ENCODE measurements around the gene ATG4A. TPM values are rescaled to one million over a fixed set of nuclear protein-coding genes. Genes with fewer than 3 reads are reported as not detected.

Gene ATG4A
- total RNA-seq, 2 experiments from 2014 or later: 6.5 to 9.2 TPM

DNA sequence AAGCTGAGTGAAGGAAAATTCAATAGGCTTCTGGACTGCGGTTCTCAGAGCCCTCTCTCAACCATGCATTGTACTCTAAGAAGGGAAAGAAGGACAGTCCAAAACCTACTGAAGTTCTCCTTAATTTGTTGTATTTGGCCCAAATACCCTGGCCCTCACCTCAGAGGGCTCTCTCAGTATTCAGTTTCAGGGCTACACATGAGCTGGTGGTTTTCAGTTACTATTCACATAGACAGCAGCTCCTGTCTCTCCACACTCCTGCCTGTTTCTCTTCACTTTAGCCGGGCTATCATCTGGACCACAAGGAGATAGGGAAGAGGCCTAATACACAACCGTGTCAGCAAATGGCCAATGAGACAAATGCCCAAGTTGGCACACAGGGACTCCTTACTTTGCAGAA is 66.0 kb downstream of the ATG4A start:
- TF ChIP-seq, protein P1, sequence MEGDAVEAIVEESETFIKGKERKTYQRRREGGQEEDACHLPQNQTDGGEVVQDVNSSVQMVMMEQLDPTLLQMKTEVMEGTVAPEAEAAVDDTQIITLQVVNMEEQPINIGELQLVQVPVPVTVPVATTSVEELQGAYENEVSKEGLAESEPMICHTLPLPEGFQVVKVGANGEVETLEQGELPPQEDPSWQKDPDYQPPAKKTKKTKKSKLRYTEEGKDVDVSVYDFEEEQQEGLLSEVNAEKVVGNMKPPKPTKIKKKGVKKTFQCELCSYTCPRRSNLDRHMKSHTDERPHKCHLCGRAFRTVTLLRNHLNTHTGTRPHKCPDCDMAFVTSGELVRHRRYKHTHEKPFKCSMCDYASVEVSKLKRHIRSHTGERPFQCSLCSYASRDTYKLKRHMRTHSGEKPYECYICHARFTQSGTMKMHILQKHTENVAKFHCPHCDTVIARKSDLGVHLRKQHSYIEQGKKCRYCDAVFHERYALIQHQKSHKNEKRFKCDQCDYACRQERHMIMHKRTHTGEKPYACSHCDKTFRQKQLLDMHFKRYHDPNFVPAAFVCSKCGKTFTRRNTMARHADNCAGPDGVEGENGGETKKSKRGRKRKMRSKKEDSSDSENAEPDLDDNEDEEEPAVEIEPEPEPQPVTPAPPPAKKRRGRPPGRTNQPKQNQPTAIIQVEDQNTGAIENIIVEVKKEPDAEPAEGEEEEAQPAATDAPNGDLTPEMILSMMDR (IDR thresholded peaks at IDR 0.05): no peak
- no peak for ATAC-seq
- no peak overlapping the region for H3K27ac Mint-ChIP-seq

DNA sequence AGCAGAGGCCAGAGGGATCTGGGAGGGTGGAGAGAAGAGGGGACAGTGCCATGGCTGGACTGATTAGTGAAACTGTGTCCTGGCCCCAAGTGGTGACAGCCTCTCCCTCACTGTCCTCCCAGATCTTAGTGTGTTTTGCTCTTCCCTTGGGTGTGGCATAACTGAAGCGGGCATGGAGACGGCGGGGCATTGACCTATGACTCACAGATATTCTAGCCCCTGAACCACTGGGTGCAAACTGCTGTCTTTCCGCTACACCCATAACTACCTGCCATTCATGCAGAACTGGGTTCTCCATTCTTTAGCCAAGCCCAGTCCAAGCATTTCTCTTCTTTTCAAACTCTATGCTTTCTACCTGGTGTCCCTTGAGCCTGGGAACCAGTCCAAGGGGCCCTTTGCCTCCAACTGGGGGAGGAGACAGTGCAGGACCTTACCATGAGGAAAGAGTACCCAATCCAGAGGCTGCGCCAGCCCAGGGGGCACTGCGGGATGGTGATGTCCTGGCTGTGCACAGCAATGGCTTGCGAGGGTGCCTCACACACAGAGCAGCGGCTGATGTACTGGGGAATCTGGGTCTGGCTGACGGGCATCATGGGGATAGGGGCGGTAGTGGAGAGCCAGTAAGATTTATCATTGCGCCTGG is 67.6 kb downstream of the ATG4A start:
- Mint-ChIP-seq H3K4me3 (no peak overlapping the region), H3K27ac (no peak overlapping the region), H3K9me3 (no peaks in the 10 kb centered on the region), H3K36me3 (ENCODE audit: low read depth) (peaks cover under 1% of the 10 kb centered on the region), H3K4me1 (ENCODE audit: low read depth) (peaks cover 3% of the 10 kb centered on the region), H3K27me3 (no peaks in the 10 kb centered on the region)
- CTCF ChIA-PET: no interaction called here
- no peak for ATAC-seq
- POLR2A ChIA-PET: no interaction called here
- no peak for DNase-seq
- TF ChIP-seq, protein P1 (IDR thresholded peaks at IDR 0.05): no peak
- intact Hi-C loops (cut with micrococcal nuclease): no loop called here

More for the DNA sequence above, 66.0 kb downstream of the ATG4A start:
- DNase-seq: no peak
- H3K9me3 Mint-ChIP-seq: no peaks in the 10 kb centered on the region
- intact Hi-C loops (cut with micrococcal nuclease): no loop called here
- ChIA-PET CTCF (interaction anchor here (1.4 kb wide), 1 partner anchor 18 kb away, joined by 3 read pairs; no protein-coding TSS in a partner anchor), POLR2A (no interaction called here)
- H3K4me3 Mint-ChIP-seq: no peak overlapping the region
- H3K36me3 Mint-ChIP-seq (ENCODE audit: low read depth): peaks cover 5% of the 10 kb centered on the region
- H3K4me1 Mint-ChIP-seq (ENCODE audit: low read depth): peaks cover 3% of the 10 kb centered on the region
- H3K27me3 Mint-ChIP-seq: no peaks in the 10 kb centered on the region

DNA sequence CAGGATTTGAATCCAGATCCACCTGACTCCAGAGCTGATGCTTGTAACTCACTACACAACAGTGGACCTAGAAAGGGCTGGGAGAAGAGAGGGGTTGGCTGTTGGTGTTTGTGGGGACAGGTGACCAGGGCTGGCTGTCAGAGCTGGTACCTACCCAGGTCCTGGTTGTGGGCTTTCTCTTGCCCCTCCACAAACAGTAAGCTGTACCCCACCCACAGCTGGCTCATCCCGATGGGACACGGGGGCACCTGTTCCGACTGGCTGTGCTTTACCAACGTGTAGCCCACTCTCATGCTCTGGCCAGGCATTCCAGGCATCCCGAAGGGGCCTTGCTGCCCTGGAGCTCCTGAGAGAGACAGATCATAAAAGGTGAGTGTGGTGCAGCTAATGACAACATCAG is 68.7 kb downstream of the ATG4A start:
- Mint-ChIP-seq H3K27ac (no peak overlapping the region), H3K4me3 (no peak overlapping the region), H3K4me1 (ENCODE audit: low read depth) (peaks cover 3% of the 10 kb centered on the region), H3K9me3 (no peaks in the 10 kb centered on the region), H3K27me3 (no peaks in the 10 kb centered on the region), H3K36me3 (ENCODE audit: low read depth) (no peaks in the 10 kb centered on the region)
- ATAC-seq: no peak
- TF ChIP-seq, protein P1 (IDR thresholded peaks at IDR 0.05): no peak
- intact Hi-C loops (cut with micrococcal nuclease): no loop called here
- CTCF ChIA-PET: no interaction called here
- DNase-seq: no peak
- POLR2A ChIA-PET: no interaction called here

DNA sequence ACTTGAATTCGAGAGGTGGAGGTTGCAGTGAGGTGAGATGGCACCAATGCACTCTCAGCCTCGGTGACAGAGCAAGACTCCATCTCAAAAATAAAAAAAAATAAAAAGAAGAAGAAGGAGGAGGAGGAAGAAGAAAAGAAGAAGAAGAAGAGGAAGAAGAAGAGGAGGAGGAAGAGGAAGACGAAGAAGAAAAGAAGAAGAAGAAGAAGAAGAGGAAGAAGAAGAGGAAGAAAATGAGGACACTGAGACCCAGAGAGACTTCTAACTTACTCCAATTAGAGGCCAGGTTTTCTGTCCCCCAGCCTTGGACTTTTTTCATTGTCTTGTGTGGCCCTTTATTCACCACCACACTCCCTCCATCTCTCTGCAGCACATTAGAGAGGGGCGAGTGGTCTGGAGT is 70.7 kb downstream of the ATG4A start:
- intact Hi-C loops (cut with micrococcal nuclease): no loop called here
- TF ChIP-seq, protein P1 (IDR thresholded peaks at IDR 0.05): no peak
- no peak overlapping the region for H3K27ac Mint-ChIP-seq
- no peaks in the 10 kb centered on the region for H3K27me3 Mint-ChIP-seq
- H3K36me3 Mint-ChIP-seq (ENCODE audit: low read depth): no peaks in the 10 kb centered on the region
- no peaks in the 10 kb centered on the region for H3K9me3 Mint-ChIP-seq
- H3K4me3 Mint-ChIP-seq: no peak overlapping the region
- CTCF ChIA-PET: no interaction called here
- no peak for ATAC-seq
- H3K4me1 Mint-ChIP-seq (ENCODE audit: low read depth): no peaks in the 10 kb centered on the region
- DNase-seq: no peak
- POLR2A ChIA-PET: no interaction called here

DNA sequence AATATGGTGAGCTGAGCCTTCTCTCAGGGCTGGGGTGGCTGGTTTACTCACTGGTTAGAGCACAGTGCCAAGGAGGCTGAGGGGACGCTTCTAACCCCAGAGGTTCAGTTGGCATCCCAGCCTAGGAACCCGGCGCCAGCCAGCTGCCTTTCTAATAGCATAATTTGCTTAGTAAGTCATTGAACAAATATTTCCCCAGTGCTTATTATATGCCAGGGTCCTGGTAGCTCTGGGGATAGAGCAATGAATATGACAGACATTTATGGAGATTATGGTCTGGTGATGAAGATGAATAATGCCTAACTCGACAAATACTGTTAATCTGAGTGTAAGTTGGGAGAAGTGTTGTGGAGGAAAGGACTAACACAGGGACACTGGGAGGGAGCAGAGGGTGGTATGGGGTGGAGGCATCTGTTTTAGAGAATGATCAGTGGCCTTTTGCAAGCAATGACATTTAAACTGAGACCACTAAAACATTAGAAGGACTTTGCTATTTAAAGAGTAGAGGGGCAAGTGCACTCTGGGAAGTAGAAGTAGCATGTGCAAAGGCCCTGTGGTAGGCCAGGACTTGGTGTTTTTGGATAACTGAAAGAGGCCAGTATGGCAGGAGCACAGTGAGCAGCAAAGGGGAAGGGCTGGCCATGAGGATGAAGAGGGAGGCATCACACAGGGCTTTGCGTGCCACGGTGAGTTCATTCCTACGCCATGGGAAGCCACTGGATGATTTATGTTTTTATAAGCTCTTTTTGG is 71.9 kb downstream of the ATG4A start:
- Mint-ChIP-seq H3K27ac (no peak overlapping the region), H3K36me3 (ENCODE audit: low read depth) (no peaks in the 10 kb centered on the region), H3K27me3 (no peaks in the 10 kb centered on the region), H3K4me3 (no peak overlapping the region), H3K9me3 (no peaks in the 10 kb centered on the region), H3K4me1 (ENCODE audit: low read depth) (no peaks in the 10 kb centered on the region)
- TF ChIP-seq, protein P1 (IDR thresholded peaks at IDR 0.05): no peak
- intact Hi-C loops (cut with micrococcal nuclease): no loop called here
- ATAC-seq (no peak), DNase-seq (no peak)
- CTCF ChIA-PET: no interaction called here
- POLR2A ChIA-PET: no interaction called here

All from activated CD8-positive, alpha-beta T cell treated with anti-CD3 and anti-CD28 coated beads for 36 hours (primary cell).